Gastroesophageal sphincter (tissue), 4 donors: ENCODE results near the gene CDH13. TPM values are rescaled to one million over a fixed set of nuclear protein-coding genes. Genes with fewer than 3 reads are reported as not detected.

Source experiments
- ATAC-seq: fragments of 150-250 bp; one replicate; pipeline ENCODE4 v1.9.1; 2016; ENCODE audit warnings: mild to moderate bottlenecking, moderate library complexity
- H3K27ac ChIP-seq, 4 donors: fragments of 200-600 bp; sonication (generic) in 3 of 4; 1 replicate in 3 of 4; 2 replicates in 1 of 4; pipeline ENCODE4 v1.5.1; 2016 to 2019
- H3K27me3 ChIP-seq: fragments of 200-600 bp; sonication (generic); one replicate; pipeline ENCODE4 v1.5.1; 2019
- H3K36me3 ChIP-seq, 2 donors: fragments of 200-600 bp; sonication (generic); one replicate each; pipeline ENCODE4 v1.5.1; 2019; ENCODE audit warnings: control low read depth in 1 of 2
- H3K4me1 ChIP-seq, 3 donors: fragments of 200-600 bp; sonication (generic); 1 replicate in 2 of 3; 2 replicates in 1 of 3; pipeline ENCODE4 v1.5.1; 2016 to 2019; ENCODE audit warnings: control low read depth in 2 of 3
- H3K4me3 ChIP-seq, 2 donors: fragments of 200-600 bp; sonication (generic); one replicate each; pipeline ENCODE4 v1.5.1; 2019; ENCODE audit warnings: mild to moderate bottlenecking in 1 of 2, moderate library complexity in 1 of 2
- H3K9me3 ChIP-seq, 3 donors: fragments of 200-600 bp; sonication (generic); one replicate each; pipeline ENCODE4 v1.5.1; 2017 to 2019; ENCODE audit warnings: control low read depth in 2 of 3
- CTCF ChIP-seq, 4 experiments: fragments of 200-600 bp in 2 of 4; fragments of 450-650 bp in 2 of 4; sonication (generic) in 1 of 4; IDR thresholded peaks; one replicate each; pipeline ENCODE4 v1.5.1; 2017 to 2019; ENCODE audit warnings: antibody characterized with exemption in 4 of 4, mild to moderate bottlenecking in 2 of 4, moderate library complexity in 2 of 4
- EP300 ChIP-seq: sonication (generic); formaldehyde crosslinking; IDR thresholded peaks from one replicate; pipeline ENCODE4 v1.6.1; 2017; ENCODE audit warnings: antibody characterized with exemption, mild to moderate bottlenecking
- POLR2A ChIP-seq, 2 donors: fragments of 450-650 bp; IDR thresholded peaks; one replicate each; pipeline ENCODE4 v1.6.1; 2017; ENCODE audit warnings: antibody characterized with exemption in 2 of 2, mild to moderate bottlenecking in 2 of 2, moderate library complexity in 1 of 2
- POLR2AphosphoS5 ChIP-seq: sonication (generic); formaldehyde crosslinking; IDR thresholded peaks from one replicate; pipeline ENCODE4 v1.6.1; 2017; ENCODE audit warnings: antibody characterized with exemption
- WGBS, 2 donors: methylation state at CpG; one replicate each; pipeline ENCODE4 v1.1.5; 2018; ENCODE audit warnings: low coverage in 1 of 2; 5-methylcytosine and 5-hydroxymethylcytosine counted together
- total RNA-seq, 4 donors: library from RNA; depleted of rRNA; stranded (reverse); fragments of >200 nt; gene quantifications; one replicate each; pipeline ENCODE4 v1.1.0, GENCODE V29; 2016

The CDH13 gene
- total RNA-seq, 4 donors from 2014 or later: 4.2 to 22.3 (median 11.4) TPM

- Histone ChIP-seq H3K4me1 (no peaks in the 10 kb centered on the region), H3K27me3 (no peaks in the 10 kb centered on the region), H3K9me3 (no peaks in the 10 kb centered on the region), H3K36me3 (no peaks in the 10 kb centered on the region), H3K27ac (no peak overlapping the region), H3K4me3 (no peak overlapping the region)
- no peak for TF ChIP-seq POLR2AphosphoS5
- no peak for TF ChIP-seq POLR2A (IDR thresholded peaks at IDR 0.05)
- no peak for TF ChIP-seq EP300
- TF ChIP-seq CTCF (IDR thresholded peaks at IDR 0.05): no peak
- no peak for ATAC-seq
- 74 to 100% methylated on average over 6 to 7 of the region's 7 CpGs for WGBS, 2 donors
Measured at GRCh38 chr16:83138512-83138911, 511.7 kb downstream of the CDH13 start.

- no peak overlapping the region for H3K27ac ChIP-seq
- ATAC-seq: no peak
Measured at GRCh38 chr16:83138976-83139690, 512.4 kb downstream of the CDH13 start.

GRCh38 chr16:83143788-83144187, 517.0 kb downstream of the CDH13 start:
- TF ChIP-seq POLR2AphosphoS5: no peak
- TF ChIP-seq CTCF (IDR thresholded peaks at IDR 0.05): no peak
- no peak for TF ChIP-seq EP300
- no peak for TF ChIP-seq POLR2A (IDR thresholded peaks at IDR 0.05)
- 7 to 22% methylated on average over 3 to 7 of the region's 8 CpGs for WGBS, 2 donors
- Histone ChIP-seq H3K27me3 (no peaks in the 10 kb centered on the region), H3K9me3 (no peaks in the 10 kb centered on the region), H3K4me3 (no peak overlapping the region), H3K36me3 (no peaks in the 10 kb centered on the region), H3K4me1 (no peaks in the 10 kb centered on the region), H3K27ac (no peak overlapping the region)
- no peak for ATAC-seq

More at GRCh38 chr16:83138976-83139690, 512.4 kb downstream of the CDH13 start:
- Histone ChIP-seq H3K4me3 (no peak overlapping the region), H3K27me3 (no peaks in the 10 kb centered on the region), H3K9me3 (no peaks in the 10 kb centered on the region), H3K4me1 (no peaks in the 10 kb centered on the region), H3K36me3 (no peaks in the 10 kb centered on the region)
- TF ChIP-seq EP300 (no peak), CTCF (IDR thresholded peaks at IDR 0.05) (no peak), POLR2AphosphoS5 (no peak), POLR2A (IDR thresholded peaks at IDR 0.05) (no peak)
- WGBS, 2 donors: 77 to 81% methylated on average over 8 of the region's 8 CpGs

- ATAC-seq: no peak
- Histone ChIP-seq H3K4me3 (no peak overlapping the region), H3K4me1 (no peaks in the 10 kb centered on the region), H3K27me3 (no peaks in the 10 kb centered on the region), H3K36me3 (no peaks in the 10 kb centered on the region), H3K9me3 (no peaks in the 10 kb centered on the region), H3K27ac (no peak overlapping the region)
- 74 to 77% methylated on average over 4 to 5 of the region's 5 CpGs for WGBS, 2 donors
- TF ChIP-seq POLR2A (IDR thresholded peaks at IDR 0.05) (no peak), POLR2AphosphoS5 (no peak), EP300 (no peak), CTCF (IDR thresholded peaks at IDR 0.05) (no peak)
Measured at GRCh38 chr16:83145297-83145696, 518.5 kb downstream of the CDH13 start.

- ATAC-seq: no peak
- Histone ChIP-seq H3K27ac (no peak overlapping the region), H3K4me3 (no peak overlapping the region), H3K9me3 (no peaks in the 10 kb centered on the region), H3K36me3 (no peaks in the 10 kb centered on the region), H3K27me3 (no peaks in the 10 kb centered on the region), H3K4me1 (no peaks in the 10 kb centered on the region)
- TF ChIP-seq EP300 (no peak), POLR2AphosphoS5 (no peak), POLR2A (IDR thresholded peaks at IDR 0.05) (no peak), CTCF (IDR thresholded peaks at IDR 0.05) (no peak)
- 56 to 59% methylated on average over 3 to 6 of the region's 6 CpGs for WGBS, 2 donors
Measured at GRCh38 chr16:83147244-83147643, 520.5 kb downstream of the CDH13 start.
